HepG2 (cell line): ENCODE measurements around the gene DPEP3. TPM values are rescaled to one million over a fixed set of nuclear protein-coding genes. Genes with fewer than 3 reads are reported as not detected.

Experiments
- ATAC-seq: fragments of 200-7000 bp; cut with Tn5 transposase; 3 replicates; pipeline ENCODE4 v1.9.1; 2020; ENCODE audit warnings: mild to moderate bottlenecking, moderate library complexity
- BruUV-seq: library from RNA; stranded (reverse); fragments of 400-500 nt; replicated peaks from 2 replicates; lab custom pipeline; 2021; lab: Mats Ljungman, UMichigan
- CTCF ChIA-PET: fragments of 300-600 bp; formaldehyde crosslinking; extraction: SDS; loops from one replicate; lab custom pipeline; 2021; ENCODE audit warnings: low total read pairs, inconsistent platforms, low intra/inter-chr PET ratio; lab: Yijun Ruan, JAX
- POLR2A ChIA-PET: fragments of 350-600 bp; sonication (Branson Sonifier 250); formaldehyde crosslinking; loops from one replicate; lab custom pipeline; 2020; ENCODE audit warnings: antibody characterized with exemption, inconsistent platforms; lab: Yijun Ruan, JAX
- DNase-seq: peaks from one replicate; pipeline ENCODE4 v3.0.0-alpha.2; 2015; ENCODE audit warnings: low spot score
- FAIRE-seq: peaks from 3 replicates; lab custom pipeline; 2011; peaks lifted over from hg19 to GRCh38; lab: Jason Lieb, UNC
- H2AFZ ChIP-seq: one replicate; pipeline ENCODE4 v1.6.1; 2011; ENCODE audit warnings: low read length, inconsistent platforms
- H3K27ac ChIP-seq: fragments of 300-600 bp; 3 replicates; pipeline ENCODE4 v1.8.0; 2011; ENCODE audit warnings: mixed run types, mild to moderate bottlenecking, mixed read lengths, low read length, inconsistent platforms; ENCODE audit not compliant: insufficient read depth; ENCODE audit errors: extremely low read length
- H3K27me3 ChIP-seq, 2 experiments: fragments of 200-600 bp in 1 of 2; 2 replicates in 1 of 2; 3 replicates in 1 of 2; pipeline versions ENCODE4 v1.6.0 to v1.8.0; 2011; ENCODE audit warnings: low read length in 2 of 2, mild to moderate bottlenecking in 2 of 2, moderate library complexity in 2 of 2, inconsistent platforms in 1 of 2; ENCODE audit not compliant: insufficient read depth in 2 of 2, control insufficient read depth in 1 of 2
- H3K36me3 ChIP-seq, 2 experiments: fragments of 200-600 bp in 1 of 2; replicated peaks in 1 of 2; 2 replicates in 1 of 2; 3 replicates in 1 of 2; pipeline versions ENCODE4 v1.5.1 to v1.8.0; 2011; ENCODE audit warnings: low read length in 2 of 2, inconsistent platforms in 1 of 2; ENCODE audit not compliant: insufficient read depth in 2 of 2, control insufficient read depth in 1 of 2
- H3K4me1 ChIP-seq: 2 replicates; pipeline ENCODE4 v1.5.1; 2012; ENCODE audit warnings: low read length, inconsistent platforms; ENCODE audit not compliant: insufficient read depth
- H3K4me2 ChIP-seq: 2 replicates; pipeline ENCODE4 v1.6.0; 2011; ENCODE audit warnings: low read depth, low read length, inconsistent platforms
- H3K4me3 ChIP-seq, 3 experiments: fragments of 200-600 bp in 1 of 3; sonication (generic), shearing (Covaris generic) in 1 of 3; replicated peaks in 1 of 3; 2 replicates each; pipeline ENCODE4 v1.5.1; 2011 to 2016; ENCODE audit warnings: low read length in 3 of 3, inconsistent platforms in 2 of 3, low read depth in 2 of 3, mild to moderate bottlenecking in 2 of 3, control low read depth in 1 of 3, mixed read lengths in 1 of 3; ENCODE audit not compliant: insufficient read depth in 1 of 3
- H3K79me2 ChIP-seq: one replicate; pipeline ENCODE4 v1.6.1; 2011; ENCODE audit warnings: low read length, inconsistent platforms; ENCODE audit not compliant: insufficient read depth
- H3K9ac ChIP-seq: 2 replicates; pipeline ENCODE4 v1.6.0; 2011; ENCODE audit warnings: mild to moderate bottlenecking, low read depth, low read length, inconsistent platforms; ENCODE audit not compliant: insufficient read depth
- H3K9me3 ChIP-seq: 2 replicates; pipeline ENCODE4 v1.5.1; 2012; ENCODE audit warnings: mild to moderate bottlenecking, low read length
- H4K20me1 ChIP-seq: 2 replicates; pipeline ENCODE4 v1.6.0; 2011; ENCODE audit warnings: inconsistent platforms, mild to moderate bottlenecking, low read length, moderate library complexity; ENCODE audit not compliant: insufficient read depth
- E2F2 ChIP-seq: sonication (generic); formaldehyde crosslinking; IDR thresholded peaks from 2 replicates; pipeline ENCODE4 v1.4.0; 2020; ENCODE audit warnings: missing genetic modification reagents, borderline replicate concordance
- IRF2 ChIP-seq: IDR thresholded peaks from 2 replicates; pipeline ENCODE4 v1.6.1; 2018; ENCODE audit warnings: missing genetic modification reagents, missing compliant biosample characterization
- MED8 ChIP-seq: sonication (generic); formaldehyde crosslinking; IDR thresholded peaks from 2 replicates; pipeline ENCODE4 v1.8.1; 2023; ENCODE audit warnings: mild to moderate bottlenecking, missing genetic modification reagents; ENCODE audit not compliant: insufficient replicate concordance
- NPAS2 ChIP-seq: sonication (generic); formaldehyde crosslinking; IDR thresholded peaks from 2 replicates; pipeline ENCODE4 v1.8.0; 2022; ENCODE audit warnings: mild to moderate bottlenecking, missing genetic modification reagents, borderline replicate concordance
- NR2F6 ChIP-seq, 2 experiments: IDR thresholded peaks; 2 replicates each; pipeline ENCODE4 v1.6.1; 2016; ENCODE audit warnings: antibody characterized with exemption in 1 of 2, mild to moderate bottlenecking in 1 of 2
- PRDM10 ChIP-seq: sonication (generic); formaldehyde crosslinking; IDR thresholded peaks from 2 replicates; pipeline ENCODE4 v1.4.0; 2020; ENCODE audit warnings: low read depth, missing genetic modification reagents
- TOPORS ChIP-seq: sonication (generic); formaldehyde crosslinking; IDR thresholded peaks from 2 replicates; pipeline ENCODE4 v1.8.0; 2023; ENCODE audit warnings: mild to moderate bottlenecking, missing genetic modification reagents
- TRIM24 ChIP-seq: sonication (generic); formaldehyde crosslinking; IDR thresholded peaks from 2 replicates; pipeline ENCODE4 v1.8.0; 2022; ENCODE audit warnings: mild to moderate bottlenecking, missing genetic modification reagents
- ZNF232 ChIP-seq: sonication (generic); formaldehyde crosslinking; IDR thresholded peaks from 2 replicates; pipeline ENCODE4 v1.4.0; 2020; ENCODE audit warnings: missing genetic modification reagents, borderline replicate concordance
- ZNF3 ChIP-seq: IDR thresholded peaks from 2 replicates; pipeline ENCODE4 v1.7.0; 2017; ENCODE audit warnings: inconsistent platforms
- ZNF337 ChIP-seq: sonication (generic); formaldehyde crosslinking; IDR thresholded peaks from 2 replicates; pipeline ENCODE4 v1.5.1; 2020; ENCODE audit warnings: missing genetic modification reagents, low read depth, mild to moderate bottlenecking, borderline replicate concordance
- ZNF576 ChIP-seq: sonication (generic); formaldehyde crosslinking; IDR thresholded peaks from 2 replicates; pipeline ENCODE4 v1.4.0; 2020; ENCODE audit warnings: mild to moderate bottlenecking, missing genetic modification reagents
- ZNF580 ChIP-seq: IDR thresholded peaks from 2 replicates; pipeline ENCODE4 v1.6.1; 2016; ENCODE audit warnings: low read depth, borderline replicate concordance
- ZNF614 ChIP-seq: IDR thresholded peaks from 2 replicates; pipeline ENCODE4 v1.6.1; 2018; ENCODE audit warnings: missing biosample characterization, missing genetic modification reagents, inconsistent platforms, borderline replicate concordance
- ZNF652 ChIP-seq: IDR thresholded peaks from 2 replicates; pipeline ENCODE4 v1.6.1; 2016; ENCODE audit warnings: low read depth, borderline replicate concordance
- ZNF749 ChIP-seq: sonication (generic); formaldehyde crosslinking; IDR thresholded peaks from 2 replicates; pipeline ENCODE4 v1.8.0; 2022; ENCODE audit warnings: mild to moderate bottlenecking, missing genetic modification reagents, moderate library complexity, borderline replicate concordance
- ZNF841 ChIP-seq: sonication (generic); formaldehyde crosslinking; IDR thresholded peaks from 2 replicates; pipeline ENCODE4 v1.8.1; 2023; ENCODE audit warnings: missing genetic modification reagents, borderline replicate concordance
- WGBS: methylation state at CpG from one replicate; pipeline ENCODE4 v1.1.6; 2017; ENCODE audit warnings: low lambda C conversion rate; 5-methylcytosine and 5-hydroxymethylcytosine counted together
- in situ Hi-C: cut with HindIII; loops from 2 replicates; pipeline ENCODE4 v1.10.0; 2017; ENCODE audit warnings: low pct_unique_long_range_greater_than_20kb; ENCODE audit not compliant: extremely low pct_ligation_motif_present
- intact Hi-C: fragments of 100-400 bp; cut with micrococcal nuclease; formaldehyde crosslinking; loops from one replicate; pipeline ENCODE4 v1.10.0; 2022; ENCODE audit not compliant: unreplicated experiment
- polyA plus RNA-seq, 8 experiments: library from polyadenylated mRNA; depleted of rRNA in 3 of 8; stranded (reverse) in 7 of 8; unstranded in 1 of 8; fragments of >200 nt; fragmentation: Illumina TruSeq in 4 of 8; extraction: Trizol in 4 of 8; gene quantifications; 2 replicates each; pipeline versions ENCODE4 v1.2.1 to v1.2.3, GENCODE V29; 2011 to 2016; ENCODE audit warnings: low read depth in 4 of 8, missing spikeins in 1 of 8, mixed read lengths in 1 of 8; ENCODE audit not compliant: insufficient read depth in 1 of 8
- total RNA-seq, 5 experiments: library from RNA; depleted of rRNA; stranded (reverse); fragments of >200 nt; fragmentation: Illumina TruSeq; extraction: Trizol; gene quantifications; 2 replicates each; pipeline ENCODE4 v1.2.3, GENCODE V29; 2016; ENCODE audit warnings: low read depth in 1 of 5

Gene DPEP3
- total and polyA plus RNA-seq, 2 of the 13 experiments (the other 11 are each of a cell fraction or from before 2014, with no cell fraction given) = not detected

GRCh38 chr16:67936880-67937605 is 43.3 kb downstream of the DPEP3 start:
- Histone ChIP-seq H3K27me3 (no peaks in the 10 kb centered on the region; a peak in 1 of 5 replicates), H3K4me2 (peak overlapping the region; percentile 99), H4K20me1 (peaks cover 11% of the 10 kb centered on the region; the same call in 1 of the 2 replicates), H3K79me2 (peaks cover 24% of the 10 kb centered on the region), H3K36me3 (peaks cover 6 to 11% of the 10 kb centered on the region in 2 experiments; a peak in 4 of 5 replicates), H3K27ac (peak overlapping the region; percentile 70), H3K9me3 (no peaks in the 10 kb centered on the region), H3K4me3 (peak overlapping the region; percentile 86 to 97 (median 97)), H3K9ac (peak overlapping the region; percentile 92), H2AFZ (no peak overlapping the region), H3K4me1 (peaks cover 41% of the 10 kb centered on the region)
- no TSS peak for BruUV-seq
- in situ Hi-C loops = loop anchor here (10.0 kb wide), 1 partner anchor 272 kb away; the partner anchor contains the start of genes ACD, C16orf86, ENKD1 and PARD6A
- no peak for FAIRE-seq
- 48% methylated on average over 6 of the region's 6 CpGs for WGBS
- CTCF ChIA-PET = no interaction called here
- DNase-seq = no peak
- POLR2A ChIA-PET = interaction anchor here (0.8 to 4.6 kb wide), 9 partner anchors 8 to 100 kb away, joined by 3 to 36 read pairs (median 9); partner anchors contain the start of genes DDX28, DPEP2, DUS2 and SLC12A4
- peak; percentile 0 for ATAC-seq
- intact Hi-C loops = no loop called here
- TF ChIP-seq ZNF614 (CRISPR knock-in tag) (0 out of 2 replicates have a peak, but pooled peaks have one; percentile 10), PRDM10 (CRISPR knock-in tag) (0 out of 2 replicates have a peak, but pooled peaks have one; percentile 23), TOPORS (no peak), IRF2 (CRISPR knock-in tag) (0 out of 2 replicates have a peak, but pooled peaks have one; percentile 4), E2F2 (CRISPR knock-in tag) (no peak), NR2F6 (IDR thresholded peaks at IDR 0.05) (0 out of 2 replicates have a peak, but pooled peaks have one; percentile 12), NR2F6 (CRISPR knock-in tag; IDR thresholded peaks at IDR 0.05) (no peak), ZNF232 (peak; percentile 47; the same call in 1 of the 2 replicates), MED8 (peak; percentile 22), ZNF3 (no peak), ZNF749 (no peak), TRIM24 (CRISPR knock-in tag) (no peak), ZNF580 (CRISPR knock-in tag) (0 out of 2 replicates have a peak, but pooled peaks have one; percentile 12), NPAS2 (0 out of 2 replicates have a peak, but pooled peaks have one; percentile 47), ZNF576 (0 out of 2 replicates have a peak, but pooled peaks have one; percentile 22), ZNF652 (CRISPR knock-in tag) (0 out of 2 replicates have a peak, but pooled peaks have one; percentile 11), ZNF337 (CRISPR knock-in tag) (0 out of 2 replicates have a peak, but pooled peaks have one; percentile 14), ZNF841 (CRISPR knock-in tag) (no peak)
